22Rv1 (cell line): ENCODE measurements around the gene MINDY3.
"Not testable (repeated sequence)": the region's sequence is repeated elsewhere in the genome, so short reads cannot be mapped to it uniquely, and the experiment has no call there.

Source experiments
- H3K27ac ChIP-seq: fragments of 450-650 bp; 2 replicates; pipeline ENCODE4 v1.5.1; 2017
- CTCF ChIP-seq: fragments of 450-650 bp; IDR thresholded peaks from 2 replicates; pipeline ENCODE4 v1.5.1; 2017; ENCODE audit warnings: mild to moderate bottlenecking
- ZFX ChIP-seq: fragments of 450-650 bp; IDR thresholded peaks from 2 replicates; pipeline ENCODE4 v1.6.1; 2017; ENCODE audit warnings: antibody characterized with exemption, borderline replicate concordance

Gene MINDY3

GRCh38 chr10:15857107-15857575 lies 3.2 kb downstream of the MINDY3 start:
- peak overlapping the region; percentile 3; the same call in 1 of the 2 replicates for H3K27ac ChIP-seq
- no peak for TF ChIP-seq CTCF
- TF ChIP-seq ZFX: no peak

- H3K27ac ChIP-seq: peak overlapping the region; percentile 3; the same call in 1 of the 2 replicates
- TF ChIP-seq CTCF: no peak
- TF ChIP-seq ZFX: no peak
These were observed 3.8 kb downstream of the MINDY3 start for GRCh38 chr10:15856328-15857015.

GRCh38 chr10:15853800-15854199 lies 6.5 kb downstream of the MINDY3 start:
- H3K27ac ChIP-seq: no peak overlapping the region
- TF ChIP-seq ZFX (no peak), CTCF (no peak)

- no peak overlapping the region for H3K27ac ChIP-seq
- TF ChIP-seq ZFX (no peak), CTCF (no peak)
These were observed 8.2 kb downstream of the MINDY3 start for GRCh38 chr10:15852111-15852557.

- not testable (repeated sequence) for H3K27ac ChIP-seq
These were observed 9.8 kb downstream of the MINDY3 start for GRCh38 chr10:15850337-15850978.

- no peak overlapping the region for H3K27ac ChIP-seq
- no peak for TF ChIP-seq CTCF
- no peak for TF ChIP-seq ZFX
These were observed 11.0 kb downstream of the MINDY3 start for GRCh38 chr10:15849316-15849715.

- H3K27ac ChIP-seq: no peak overlapping the region
- TF ChIP-seq CTCF (no peak), ZFX (no peak)
These were observed 12.8 kb downstream of the MINDY3 start for GRCh38 chr10:15847481-15847880.

GRCh38 chr10:15844517-15844916 lies 15.8 kb downstream of the MINDY3 start:
- no peak overlapping the region for H3K27ac ChIP-seq
- TF ChIP-seq CTCF (no peak), ZFX (no peak)
